HT-29 (cell line): Measurements from ENCODE around the gene SNAP47. TPM values are rescaled to one million over a fixed set of nuclear protein-coding genes. Genes with fewer than 3 reads are reported as not detected.

Experiments
- DNase-seq: peaks from one replicate; pipeline ENCODE4 v3.0.0-alpha.2; 2015; ENCODE audit warnings: low spot score
- total RNA-seq: library from RNA; depleted of rRNA; stranded (reverse); fragments of >200 nt; shearing (Covaris generic); gene quantifications from 2 replicates; pipeline ENCODE4 v1.2.3, GENCODE V29; 2014

The SNAP47 gene
- total RNA-seq, 1 experiment from 2014 or later: 57.1 TPM

- DNase-seq: no peak
These were observed 46.2 kb downstream of the SNAP47 start for GRCh38 chr1:227781314-227781930.

- no peak for DNase-seq
These were observed 47.0 kb downstream of the SNAP47 start for GRCh38 chr1:227782226-227782625.

DNA sequence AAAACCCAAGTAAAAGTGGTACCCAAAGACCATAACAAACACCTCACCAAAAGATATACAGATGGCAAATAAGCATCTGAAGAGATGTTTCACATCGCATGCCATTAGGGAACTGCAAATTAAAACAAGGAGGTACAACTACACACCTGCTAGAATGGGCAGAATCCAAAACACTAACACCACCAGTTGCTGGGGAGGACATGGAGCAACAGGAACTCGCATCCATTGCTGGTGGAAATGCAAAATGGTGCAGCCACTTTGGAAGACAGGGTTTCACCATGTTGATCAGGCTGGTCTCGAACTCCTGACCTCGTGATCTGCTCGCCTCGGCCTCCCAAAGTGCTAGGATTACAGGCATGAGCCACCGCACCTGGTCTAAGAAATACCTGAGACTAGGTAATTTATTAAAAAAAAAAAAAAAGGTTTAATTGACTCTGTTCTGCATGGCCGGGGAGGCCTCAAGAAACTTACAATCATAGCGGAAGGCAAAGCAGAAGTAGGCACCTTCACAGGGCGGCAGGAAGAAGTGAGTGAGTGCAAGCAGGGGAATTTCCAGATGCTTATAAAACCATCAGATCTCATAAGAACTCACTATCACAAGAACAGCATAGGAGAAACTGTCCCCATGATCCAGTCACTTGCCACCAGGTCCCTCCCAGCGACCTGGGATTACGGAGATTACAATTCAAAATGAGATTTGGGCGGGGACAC lies 50.0 kb downstream of the SNAP47 start:
- DNase-seq: no peak

DNA sequence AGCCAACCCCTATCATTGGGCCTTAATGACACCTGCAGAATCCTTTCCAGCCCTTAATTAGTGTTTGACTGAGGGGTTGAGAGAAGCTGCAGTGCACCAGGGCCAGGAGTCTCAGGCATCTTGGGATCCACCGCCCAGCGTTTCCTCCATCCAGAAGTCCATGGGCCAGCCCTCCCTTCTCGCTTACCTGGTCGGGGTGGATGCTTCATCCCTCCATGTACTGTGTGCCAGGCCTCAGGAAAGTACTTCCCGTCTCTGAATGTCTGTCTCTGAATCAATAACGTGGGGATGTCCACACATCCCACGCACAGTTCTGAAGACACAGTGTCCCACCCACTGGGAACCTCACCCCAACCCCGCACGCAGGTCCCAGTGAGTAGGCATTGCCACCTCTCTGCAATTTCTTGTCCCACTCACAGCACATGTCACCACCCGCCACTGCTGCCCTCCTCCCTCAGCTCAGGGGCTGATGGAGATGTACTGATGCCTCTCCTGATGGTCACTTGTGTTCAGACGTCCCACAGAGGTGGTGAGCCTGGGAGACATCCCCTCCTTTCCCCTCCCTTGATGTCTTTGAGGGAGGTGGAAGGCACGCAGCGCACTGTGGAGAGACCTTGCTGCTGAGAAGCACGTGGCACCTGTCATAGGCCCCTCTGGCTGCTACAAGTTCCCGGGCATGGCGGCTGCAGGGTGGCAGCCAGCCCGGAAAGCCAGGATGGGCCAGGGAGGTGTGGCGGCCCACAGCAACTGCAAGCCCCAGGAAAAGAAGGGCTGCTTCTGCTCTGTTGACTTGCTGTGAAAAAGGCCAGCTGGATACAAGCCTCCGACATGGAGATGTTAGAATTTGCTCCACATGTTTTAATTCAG lies 50.8 kb downstream of the SNAP47 start:
- DNase-seq: no peak

DNA sequence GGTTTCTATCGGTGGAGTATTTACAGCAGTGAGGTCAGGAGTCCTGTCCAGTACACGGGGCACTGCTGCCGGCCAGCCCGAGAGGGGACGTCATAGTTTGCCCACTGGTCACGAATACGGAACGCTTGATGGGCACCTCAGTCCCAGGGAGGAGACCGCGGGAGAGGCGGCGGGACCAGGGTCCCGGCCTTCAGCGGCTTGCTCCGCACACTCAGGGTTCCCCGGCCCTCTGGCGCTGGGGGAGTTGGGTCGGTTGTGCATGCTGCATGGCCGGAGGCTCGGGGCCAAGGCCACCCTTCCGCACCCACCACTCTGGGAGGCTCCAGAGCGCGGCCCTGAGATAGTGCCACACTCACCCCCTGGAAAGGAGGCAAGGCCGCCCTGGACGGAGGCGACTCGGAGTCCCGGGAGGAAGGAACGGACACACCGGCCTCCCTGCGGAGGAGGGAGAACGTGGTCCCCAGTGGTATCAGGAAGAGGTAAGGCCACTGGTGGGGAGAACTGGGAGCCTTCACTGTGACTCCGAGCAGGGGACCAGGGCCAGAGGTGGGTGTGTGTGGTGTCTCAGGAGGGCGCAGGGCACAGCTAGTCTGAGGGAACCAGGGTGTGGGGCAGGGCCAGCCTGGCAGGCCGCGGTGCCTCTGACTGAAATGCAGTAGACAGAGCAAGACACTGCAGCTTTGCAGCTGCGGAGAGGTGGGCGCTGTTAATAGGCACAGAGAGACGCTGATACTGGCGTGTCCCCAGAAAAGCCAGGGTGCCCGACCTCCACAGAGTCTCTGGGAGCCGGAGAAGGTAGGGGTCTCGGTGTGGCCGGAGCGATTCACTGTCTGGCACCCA lies 51.7 kb downstream of the SNAP47 start:
- peak; percentile 15 for DNase-seq

DNA sequence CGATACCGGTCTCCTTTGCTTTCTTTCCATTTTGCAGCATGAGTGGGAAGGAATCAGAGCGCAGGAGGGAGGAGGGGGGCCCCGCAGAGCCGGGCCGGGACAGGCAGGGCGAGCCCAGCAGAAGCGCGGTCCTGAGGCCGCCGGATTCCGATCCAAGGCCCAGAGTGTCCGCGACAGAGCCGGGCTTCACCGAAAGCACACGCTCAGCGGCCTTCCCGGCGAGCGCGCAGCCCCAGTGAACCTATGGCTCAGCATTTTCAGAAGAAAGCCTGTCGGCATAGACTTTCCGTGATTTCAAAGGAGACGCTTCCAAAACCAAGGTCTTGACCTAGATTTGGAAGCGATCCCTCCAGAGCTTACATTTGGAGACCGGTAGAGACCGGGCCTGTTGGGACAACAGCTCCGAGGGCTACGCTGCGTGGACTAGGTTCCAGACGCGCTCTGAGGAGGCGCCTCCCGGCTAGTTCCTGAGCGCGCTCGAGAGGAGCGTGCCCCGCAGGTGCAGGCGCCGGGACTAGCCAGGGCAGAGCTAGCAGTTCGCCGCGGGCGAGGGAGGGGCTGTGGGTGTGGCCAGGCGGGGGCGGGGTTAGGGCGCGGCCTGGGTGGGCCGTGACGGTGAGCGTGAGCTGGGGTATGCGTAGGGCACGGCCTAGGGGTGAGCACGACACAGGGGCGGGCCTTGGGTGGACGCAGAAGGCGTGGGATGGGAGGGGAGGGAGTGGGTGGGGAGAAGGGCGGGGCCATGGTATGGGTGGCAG lies 52.5 kb downstream of the SNAP47 start:
- peak; percentile 88 for DNase-seq

- peak; percentile 54 for DNase-seq
These were observed 53.2 kb downstream of the SNAP47 start for GRCh38 chr1:227788271-227789083.

- DNase-seq: no peak
These were observed 54.1 kb downstream of the SNAP47 start for GRCh38 chr1:227789084-227790033.

- no peak for DNase-seq
These were observed 54.8 kb downstream of the SNAP47 start for GRCh38 chr1:227790034-227790400.

DNA sequence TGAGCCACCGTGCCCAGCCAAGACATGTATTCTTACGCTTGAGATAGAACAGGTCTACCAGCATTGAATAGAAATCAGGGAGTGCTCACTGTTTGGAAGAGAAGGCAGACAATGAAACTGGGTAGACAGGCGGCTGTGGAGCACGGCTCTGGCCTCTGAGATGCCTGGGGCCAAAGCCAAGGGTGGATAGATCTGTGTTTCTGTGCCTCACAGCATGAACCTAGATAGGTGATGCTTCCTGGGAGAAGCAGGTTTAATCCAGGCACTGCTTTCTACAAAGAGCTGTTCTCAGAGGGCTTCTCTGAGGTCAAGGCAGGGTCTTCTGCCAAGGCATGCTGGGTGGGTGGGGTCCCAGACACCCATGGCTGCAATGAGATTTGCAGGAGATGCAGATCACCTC lies 55.6 kb downstream of the SNAP47 start:
- no peak for DNase-seq

- DNase-seq: no peak
These were observed 56.3 kb downstream of the SNAP47 start for GRCh38 chr1:227791425-227792143.

- no peak for DNase-seq
These were observed 57.2 kb downstream of the SNAP47 start for GRCh38 chr1:227792216-227793078.

DNA sequence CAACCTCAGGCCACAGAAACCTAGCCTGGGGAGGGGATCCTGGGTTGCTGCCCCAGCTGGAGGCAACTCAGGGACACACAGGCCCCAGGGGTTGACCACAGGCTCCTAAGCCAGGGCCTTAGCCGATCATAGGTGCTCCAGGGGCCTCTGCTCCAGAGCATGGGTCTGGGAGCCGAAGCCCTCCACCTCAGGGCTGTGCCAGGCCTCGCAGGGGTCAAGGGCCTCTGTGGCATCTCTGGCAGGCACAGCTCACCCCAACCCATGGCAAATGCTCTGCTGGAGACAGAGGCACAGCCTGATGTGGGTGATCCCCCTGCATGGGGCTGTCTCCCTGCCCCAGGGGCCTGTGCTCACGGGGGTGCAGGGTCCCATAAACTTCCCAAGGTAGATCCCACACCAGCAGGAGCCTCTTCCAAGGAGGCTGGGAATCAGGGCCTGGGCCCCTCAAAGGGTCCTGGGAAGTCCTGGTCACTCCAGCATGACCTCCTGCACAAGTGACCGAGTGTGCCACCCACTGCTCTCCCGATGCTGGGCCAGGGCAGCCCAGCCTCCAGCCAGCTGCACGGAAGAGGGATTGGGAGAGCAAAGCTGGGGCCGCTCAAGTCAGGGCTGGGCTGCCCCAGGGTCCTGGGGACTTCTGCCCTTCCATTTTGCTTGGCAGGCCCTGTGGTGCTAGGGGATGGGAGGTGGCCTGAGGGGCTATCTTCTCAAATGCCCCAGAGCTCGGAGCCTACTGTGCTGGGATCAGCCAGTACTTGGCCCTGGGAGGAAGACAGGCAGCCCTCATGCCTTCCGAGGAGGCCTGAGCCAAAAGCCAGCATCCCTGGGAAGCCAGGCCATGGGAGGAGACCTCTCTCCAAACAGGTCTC lies 58.1 kb downstream of the SNAP47 start:
- no peak for DNase-seq

GRCh38 chr1:227793948-227794816 lies 58.9 kb downstream of the SNAP47 start:
- DNase-seq: no peak

GRCh38 chr1:227794817-227795192 lies 59.6 kb downstream of the SNAP47 start:
- no peak for DNase-seq
